K562 (cell line): Measurements from ENCODE around the gene ACTR1B.

Experiments
- ATF2 ChIP-seq: sonication (generic); formaldehyde crosslinking; IDR thresholded peaks from 2 replicates; pipeline ENCODE4 v1.8.1; 2022; ENCODE audit warnings: missing genetic modification reagents
- NR2C2 ChIP-seq, 2 experiments: fragments of 200-800 bp in 1 of 2; sonication (Bioruptor generic) in 1 of 2; sonication (generic) in 1 of 2; formaldehyde crosslinking in 1 of 2; IDR thresholded peaks; 2 replicates each; pipeline versions ENCODE4 v1.6.1 to v1.8.0; 2016 to 2022; ENCODE audit warnings: mild to moderate bottlenecking in 1 of 2, missing compliant biosample characterization in 1 of 2, missing genetic modification characterization in 1 of 2, missing genetic modification reagents in 1 of 2
- SPI1 ChIP-seq: IDR thresholded peaks from 2 replicates; pipeline ENCODE4 v1.6.1; 2011; ENCODE audit warnings: low read depth, low read length, control low read depth, borderline replicate concordance

GRCh38 chr2:97645112-97645694 is 18.6 kb downstream of the ACTR1B start:
- TF ChIP-seq NR2C2 (CRISPR knock-in tag; IDR thresholded peaks at IDR 0.05) (no peak), NR2C2 (tag; IDR thresholded peaks at IDR 0.05) (no peak), SPI1 (peak; percentile 29; the same call in 1 of the 2 replicates), ATF2 (no peak)
